GM19043 (cell line): Measurements from ENCODE around the gene SDC1.
A peak's percentile ranks its signal among the peaks of the same experiment; 100 is the strongest.

Source experiments
- ATAC-seq: cut with Tn5 transposase; IDR thresholded peaks from one replicate; pipeline ENCODE4 v1.9.1; 2021; ENCODE audit warnings: low read depth; ENCODE audit not compliant: unreplicated experiment

SDC1 gene

DNA sequence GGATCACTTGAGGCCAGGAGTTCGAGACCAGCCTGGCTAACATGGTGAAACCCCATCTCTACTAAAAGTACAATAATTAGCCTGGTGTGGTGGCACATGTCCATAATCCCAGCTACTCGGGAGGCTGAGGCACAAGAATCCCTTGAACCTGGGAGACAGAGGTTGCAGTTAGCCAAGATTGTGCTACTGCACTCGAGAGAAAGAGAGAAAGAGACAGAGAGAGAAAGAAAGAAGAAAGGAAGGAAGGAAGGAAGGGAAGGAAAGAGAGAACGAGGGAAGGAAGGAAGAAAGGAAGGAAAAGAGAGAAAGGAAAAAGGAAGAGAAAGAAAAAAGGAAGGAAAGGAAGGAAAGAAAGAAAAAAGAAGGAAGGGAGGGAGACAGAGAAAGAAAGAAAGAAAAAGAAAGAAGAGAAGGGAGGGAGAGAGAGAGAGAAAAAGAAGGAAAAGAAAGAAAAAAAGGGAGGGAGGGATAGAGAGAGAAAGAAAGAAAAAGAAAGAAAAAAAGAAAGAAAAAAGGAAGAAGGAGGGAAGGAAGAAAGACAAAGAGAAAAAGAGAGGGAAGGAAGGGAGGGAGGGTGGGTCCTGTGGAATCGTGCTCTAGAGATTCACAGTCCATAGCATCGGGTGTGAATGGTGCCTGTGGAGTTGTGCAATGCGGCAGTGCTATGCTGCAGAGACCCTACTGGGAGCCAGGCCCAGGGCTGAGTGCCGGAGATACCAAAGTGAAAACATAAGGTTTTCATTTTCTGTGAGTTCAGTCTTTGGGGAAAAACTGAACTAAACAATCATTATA, 4.6 kb upstream of the SDC1 start:
- no peak for ATAC-seq

GRCh38 chr2:20227894-20228505, 3.1 kb upstream of the SDC1 start:
- ATAC-seq, result no peak

DNA sequence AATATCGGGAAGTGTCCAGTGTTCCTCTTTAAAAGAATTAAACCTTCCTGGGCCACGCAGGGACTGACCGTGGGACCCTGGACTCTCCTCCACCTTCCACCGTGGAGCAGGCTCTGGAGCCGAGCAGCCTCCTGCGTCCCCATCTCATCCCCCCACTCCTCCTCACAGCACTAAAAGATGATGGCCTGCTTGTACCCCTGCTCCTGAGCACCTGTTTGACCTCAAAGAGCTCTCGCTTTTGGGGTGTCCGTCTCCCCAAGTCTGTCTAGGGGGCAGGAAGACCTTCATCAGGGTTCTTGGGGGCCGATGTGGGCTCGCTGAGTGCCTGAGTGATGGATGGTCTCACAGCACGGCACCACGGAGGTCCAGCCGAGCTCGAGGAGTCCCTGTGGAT, 1.2 kb upstream of the SDC1 start:
- ATAC-seq, result no peak

DNA sequence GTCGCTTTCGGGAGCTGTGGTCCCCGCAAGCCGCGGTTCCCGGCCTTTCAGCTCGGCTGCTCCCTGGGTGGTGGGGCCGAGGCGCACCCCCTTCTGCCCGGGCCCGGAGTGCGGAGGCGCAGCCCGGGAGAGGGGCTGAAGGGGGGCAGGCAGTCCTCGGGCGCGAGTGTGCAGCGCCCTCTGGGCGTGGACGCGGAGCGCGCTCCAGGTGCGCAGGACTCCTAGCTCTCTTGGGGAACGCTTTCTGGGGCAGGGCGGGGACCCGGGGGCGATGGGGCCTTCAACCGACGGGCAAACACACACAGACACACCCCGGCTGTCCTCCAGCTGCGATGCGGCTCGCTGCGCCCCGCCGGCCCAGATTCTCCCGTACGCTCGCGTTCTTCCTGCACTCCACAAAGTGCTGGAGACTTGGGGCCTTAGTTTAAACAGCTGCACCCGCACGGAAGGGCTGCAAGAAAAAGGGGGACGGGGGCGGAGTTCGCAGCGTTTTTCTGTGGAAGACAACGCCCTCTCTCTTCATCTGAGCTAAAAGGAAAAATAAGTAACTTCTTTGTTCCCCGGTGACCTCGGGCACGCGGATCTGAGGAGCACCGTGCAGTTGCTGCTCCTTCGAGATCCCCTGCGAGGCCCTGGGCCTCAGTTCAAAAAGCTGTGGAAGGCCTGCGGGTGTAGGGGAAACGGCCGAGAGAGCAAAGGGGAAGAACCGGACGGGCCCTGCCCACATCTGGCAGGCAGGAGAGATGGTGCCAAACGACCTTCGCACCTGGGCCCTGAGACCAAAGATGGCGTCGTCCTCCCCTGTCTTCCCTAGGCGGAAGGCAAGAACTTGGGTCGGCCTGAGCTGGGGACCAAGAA, 593 bp upstream of the SDC1 start:
- peak; percentile 50 for ATAC-seq

DNA sequence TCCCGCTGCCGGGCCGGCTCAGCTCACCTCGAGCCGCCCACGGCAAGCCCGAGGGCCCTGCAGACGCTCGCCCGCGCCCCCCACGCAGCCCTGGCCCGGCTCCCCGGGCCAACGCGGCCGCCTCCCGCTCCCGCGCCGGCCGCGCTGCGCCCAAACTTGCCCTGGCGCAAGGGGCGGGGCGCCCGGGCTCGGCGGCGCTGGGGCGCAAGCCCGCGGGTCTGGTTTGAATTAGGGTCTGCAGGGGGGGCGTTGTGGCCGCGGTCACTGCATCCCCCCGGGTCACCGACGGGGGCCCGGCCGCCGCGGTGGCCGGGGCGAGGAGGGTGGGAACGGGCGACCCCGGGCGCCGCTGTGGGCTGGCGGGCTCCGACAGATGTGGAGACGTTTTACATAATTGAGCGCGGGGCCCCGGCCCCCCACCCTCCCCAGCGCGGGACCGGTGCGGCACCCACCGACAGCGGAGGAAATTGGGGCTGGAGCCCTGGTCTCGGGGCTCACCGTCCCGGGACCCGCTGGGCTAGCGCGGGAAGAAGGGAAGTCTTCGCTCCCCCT, 690 bp downstream of the SDC1 start:
- no peak for ATAC-seq

- ATAC-seq, result no peak
Measured at GRCh38 chr2:20223407-20224163, 1.3 kb downstream of the SDC1 start.

DNA sequence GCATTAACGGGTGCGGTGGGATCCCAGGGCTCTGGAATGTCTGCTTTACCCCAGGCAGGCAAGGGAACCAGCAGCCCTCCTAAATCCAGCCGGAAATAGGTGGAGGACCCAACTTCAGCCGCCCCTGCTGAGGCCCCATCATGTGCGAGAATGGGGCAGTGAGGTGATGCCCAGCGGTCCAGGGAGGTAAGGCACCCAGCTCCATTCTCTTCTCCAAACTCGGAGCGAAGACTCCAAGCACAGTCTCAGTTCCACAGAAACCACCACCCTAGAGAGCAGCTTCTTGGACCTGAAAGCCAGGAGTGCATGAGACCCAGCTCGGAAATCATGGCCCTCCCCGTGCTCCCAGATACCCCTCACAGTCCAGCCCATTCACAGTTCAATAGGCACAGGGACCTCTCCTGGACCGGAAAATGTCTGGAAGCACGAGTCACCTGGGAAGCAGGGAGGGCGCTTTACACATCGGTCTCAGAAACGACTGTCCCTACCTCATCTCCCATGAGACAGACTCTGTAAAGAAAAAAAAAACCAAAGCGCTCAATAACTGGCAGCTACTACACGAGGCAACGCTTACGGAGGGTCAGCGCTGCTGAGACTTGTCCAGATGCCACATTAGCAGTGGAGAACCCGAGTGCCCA, 2.0 kb downstream of the SDC1 start:
- no peak for ATAC-seq

DNA sequence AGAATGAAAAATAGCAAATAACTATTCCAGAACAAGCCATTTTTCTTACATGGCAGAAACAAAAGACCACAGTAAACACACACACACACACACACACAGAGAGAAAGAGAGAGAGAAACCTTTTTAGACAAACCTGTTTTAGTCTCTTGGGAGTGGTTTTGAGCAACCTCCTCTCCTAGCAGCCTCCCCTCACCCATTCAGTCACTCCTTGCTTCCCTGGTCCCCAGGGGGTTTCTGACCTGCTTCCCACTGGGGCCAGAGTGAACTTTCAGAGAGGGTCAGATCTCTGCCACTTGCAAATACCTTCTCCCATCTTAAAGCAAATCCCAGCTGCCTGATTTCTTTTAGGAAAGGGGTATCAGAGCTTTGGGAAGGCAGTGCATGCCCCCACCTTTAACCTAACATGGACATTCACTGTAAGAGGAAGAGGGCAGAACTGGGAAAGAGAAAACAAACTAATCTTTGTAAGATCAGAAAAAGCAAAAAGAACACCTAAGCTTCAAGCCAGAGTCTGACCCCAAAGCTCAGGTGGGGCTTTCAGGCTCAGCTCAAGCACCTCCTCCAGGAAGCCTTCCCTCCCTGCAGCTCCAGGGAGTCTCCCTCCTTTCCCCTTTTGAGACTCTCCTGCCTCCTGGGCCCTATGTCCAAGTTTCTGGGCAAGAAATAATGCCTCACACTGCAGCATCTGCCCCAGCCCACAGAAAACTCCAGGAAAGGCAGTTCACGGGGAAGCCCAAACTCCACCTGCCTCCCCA, 2.7 kb downstream of the SDC1 start:
- ATAC-seq, result no peak

GRCh38 chr2:20221555-20221973, 3.4 kb downstream of the SDC1 start:
- no peak for ATAC-seq

GRCh38 chr2:20220806-20221554, 4.0 kb downstream of the SDC1 start:
- ATAC-seq, result no peak

- no peak for ATAC-seq
Measured at GRCh38 chr2:20219763-20220380, 5.1 kb downstream of the SDC1 start.

GRCh38 chr2:20218331-20219320, 6.3 kb downstream of the SDC1 start:
- ATAC-seq, result no peak

DNA sequence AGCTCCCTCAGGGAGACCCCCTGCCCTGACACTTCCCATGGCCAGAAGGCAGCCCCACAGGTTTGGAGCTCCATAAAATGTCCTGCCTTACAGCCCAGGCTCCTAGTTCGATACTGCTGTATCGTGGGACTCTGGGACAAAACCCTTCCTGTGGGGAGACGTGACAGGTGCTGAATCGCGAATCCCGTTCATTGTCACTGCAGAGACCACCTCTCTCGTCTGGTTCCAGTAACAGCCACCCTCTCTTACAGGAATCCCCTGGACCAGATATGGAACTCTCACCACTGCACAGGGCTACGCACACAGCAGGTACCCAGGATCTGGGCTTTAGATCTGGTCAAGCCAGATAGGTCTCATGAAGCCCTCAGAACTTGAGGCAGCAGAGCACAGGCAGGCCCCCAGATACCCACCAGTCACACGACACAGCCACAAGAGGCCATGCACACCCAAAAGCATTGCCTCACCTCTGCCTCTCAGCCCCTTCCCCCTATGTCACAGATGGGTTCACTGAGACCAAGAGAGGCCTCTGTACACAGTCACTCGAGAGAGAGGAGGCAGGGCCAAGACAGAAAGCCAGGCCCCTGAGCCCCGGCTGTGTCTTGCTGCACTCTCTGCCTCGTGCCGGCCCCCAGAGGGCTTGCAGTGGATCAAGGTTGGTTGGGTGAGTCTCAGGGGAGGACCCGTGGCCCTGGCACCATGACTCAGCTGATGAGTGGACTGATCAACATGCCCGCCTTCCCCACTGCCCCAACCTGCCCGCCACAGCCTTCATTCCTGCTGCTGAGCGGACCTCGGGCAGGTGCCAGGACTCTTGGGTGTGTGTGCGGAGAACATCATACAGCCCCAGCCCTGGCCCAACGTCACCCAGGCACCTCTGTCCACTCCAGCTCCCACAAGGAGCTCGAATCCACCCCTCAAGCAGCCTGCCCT, 7.6 kb downstream of the SDC1 start:
- no peak for ATAC-seq

GRCh38 chr2:20216130-20217025, 8.6 kb downstream of the SDC1 start:
- no peak for ATAC-seq
